ENCODE results near the gene S100PBP. TPM values are rescaled to one million over a fixed set of nuclear protein-coding genes. Genes with fewer than 3 reads are reported as not detected.

S100PBP gene
- total and polyA plus RNA-seq, 9 of the 15 experiments (the other 6 are each of a cell fraction or from before 2014, with no cell fraction given), result 22.9 to 60.2 (median 32.9) TPM

DNA sequence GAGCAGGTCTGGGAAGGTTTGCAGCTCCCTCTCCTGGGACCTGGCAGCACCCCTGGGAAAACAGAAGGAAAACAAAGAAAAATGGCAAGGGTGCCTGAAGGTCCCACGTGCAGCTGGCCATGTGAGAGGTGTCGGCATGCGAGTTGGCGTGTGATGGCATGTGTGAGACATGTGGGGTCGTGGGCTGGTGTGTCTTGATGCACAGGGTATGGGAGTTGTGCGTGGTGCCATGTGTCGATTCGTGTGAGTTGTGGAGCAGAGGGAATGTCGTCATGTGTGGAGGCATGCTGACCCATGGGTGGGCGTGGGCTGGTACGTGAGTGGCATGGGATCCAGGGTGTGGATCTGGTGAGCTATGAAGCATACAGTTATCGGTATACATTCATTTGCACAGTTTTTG is 70.2 kb downstream of the S100PBP start:
- in situ Hi-C loops (cut with MboI), result loop anchor here (25.0 kb wide), 1 partner anchor 725 kb away; no protein-coding TSS in a partner anchor
- no peak overlapping the region for H3K4me3 ChIP-seq
- TF ChIP-seq ETV5 (CRISPR knock-in tag; IDR thresholded peaks at IDR 0.05; ENCODE audit: low read depth) (no peak), MEF2D (tag; conservative IDR thresholded peaks at IDR 0.05; ENCODE audit: low read depth) (no peak), MCM3 (IDR thresholded peaks at IDR 0.05) (no peak)
- TF ChIP-seq, protein P1, sequence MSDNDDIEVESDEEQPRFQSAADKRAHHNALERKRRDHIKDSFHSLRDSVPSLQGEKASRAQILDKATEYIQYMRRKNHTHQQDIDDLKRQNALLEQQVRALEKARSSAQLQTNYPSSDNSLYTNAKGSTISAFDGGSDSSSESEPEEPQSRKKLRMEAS (CRISPR knock-in tag; IDR thresholded peaks at IDR 0.05), result 0 out of 2 replicates have a peak, but pooled peaks have one; percentile 21
- under 1% methylated on average over 12 of the region's 12 CpGs for WGBS (ENCODE audit: insufficient coverage, low coverage, missing lambda C conversion rate)
- no peak overlapping the region for H3K9ac ChIP-seq (ENCODE audit: insufficient read depth in 1 of 2, low read depth in 2 of 2, low read length in 2 of 2)
- H2AFZ ChIP-seq (ENCODE audit: low read depth, low read length), result no peak overlapping the region
- no peaks in the 10 kb centered on the region for H3K9me3 ChIP-seq (replicated peaks; ENCODE audit: control insufficient read depth, insufficient read depth, low read depth, low read length)
- no TSS peak for BruUV-seq (replicated peaks)
- no peak overlapping the region for H3K4me2 ChIP-seq (ENCODE audit: insufficient read depth, low read length)
- FAIRE-seq, result no peak
- H3K36me3 ChIP-seq (ENCODE audit: control insufficient read depth, insufficient read depth, low read length), result no peaks in the 10 kb centered on the region
- peaks cover 37% of the 10 kb centered on the region for H4K20me1 ChIP-seq (replicated peaks; ENCODE audit: control insufficient read depth, insufficient read depth, low read length)
- H3K9me1 ChIP-seq (ENCODE audit: control insufficient read depth, insufficient read depth, low read length), result no peaks in the 10 kb centered on the region
- no peak overlapping the region for H3K27ac ChIP-seq (ENCODE audit: extremely low read depth, low read depth, low read length)
- no peaks in the 10 kb centered on the region for H3K79me2 ChIP-seq (ENCODE audit: control insufficient read depth, insufficient read depth, low read length)
- ChIA-PET POLR2A (no interaction called here), CTCF (ENCODE audit: low intra/inter-chr PET ratio) (interaction anchor here (1.1 to 1.2 kb wide), 2 partner anchors 11 to 487 kb away, joined by 3 to 4 read pairs; no protein-coding TSS in a partner anchor)
- no peak for ATAC-seq
- H3K27me3 ChIP-seq (ENCODE audit: control insufficient read depth in 2 of 2, insufficient read depth in 2 of 2, low read length in 2 of 2), result peaks cover 10 to 60% of the 10 kb centered on the region in 2 experiments; a peak in 4 of 5 replicates
- intact Hi-C loops (cut with micrococcal nuclease), result no loop called here
- DNase-seq (ENCODE audit: extremely low read depth in 1 of 4, low spot score in 3 of 4), result no peak
- H3K4me1 ChIP-seq (replicated peaks in 1 of 2; ENCODE audit: control insufficient read depth in 2 of 2, insufficient read depth in 2 of 2, low read length in 2 of 2), result peaks cover 4 to 26% of the 10 kb centered on the region in 2 experiments; a peak in 4 of 5 replicates

DNA sequence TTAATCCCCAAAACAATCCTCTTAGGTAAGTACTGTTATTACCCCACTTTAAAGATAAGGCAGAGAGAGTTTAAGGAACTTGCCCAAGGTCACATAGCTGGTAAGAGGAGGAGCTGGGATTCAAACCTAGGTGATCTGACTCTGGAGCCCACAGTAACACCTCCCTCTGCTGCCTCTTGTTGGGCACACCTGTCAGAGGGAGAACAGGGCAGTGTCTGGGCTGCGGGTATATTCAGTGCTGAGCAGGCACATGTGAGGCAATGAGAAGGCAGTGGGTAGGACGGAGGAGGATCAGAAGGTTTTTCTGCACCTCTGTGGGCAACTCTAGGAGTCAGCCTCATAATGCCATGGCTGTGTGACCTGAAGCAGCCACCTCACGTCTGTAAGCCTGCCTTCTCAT is 70.7 kb downstream of the S100PBP start:
- intact Hi-C loops (cut with micrococcal nuclease) (no loop called here), in situ Hi-C loops (cut with MboI) (loop anchor here (25.0 kb wide), 1 partner anchor 724 kb away; no protein-coding TSS in a partner anchor)
- Histone ChIP-seq H3K27me3 (ENCODE audit: control insufficient read depth in 2 of 2, insufficient read depth in 2 of 2, low read length in 2 of 2) (peaks cover 12 to 60% of the 10 kb centered on the region in 2 experiments; a peak in 4 of 5 replicates), H3K9me1 (ENCODE audit: control insufficient read depth, insufficient read depth, low read length) (no peaks in the 10 kb centered on the region), H3K4me2 (ENCODE audit: insufficient read depth, low read length) (no peak overlapping the region), H3K9ac (ENCODE audit: insufficient read depth in 1 of 2, low read depth in 2 of 2, low read length in 2 of 2) (no peak overlapping the region), H3K9me3 (replicated peaks; ENCODE audit: control insufficient read depth, insufficient read depth, low read depth, low read length) (no peaks in the 10 kb centered on the region), H2AFZ (ENCODE audit: low read depth, low read length) (no peak overlapping the region), H3K36me3 (ENCODE audit: control insufficient read depth, insufficient read depth, low read length) (no peaks in the 10 kb centered on the region), H3K4me3 (no peak overlapping the region), H3K79me2 (ENCODE audit: control insufficient read depth, insufficient read depth, low read length) (no peaks in the 10 kb centered on the region), H4K20me1 (replicated peaks; ENCODE audit: control insufficient read depth, insufficient read depth, low read length) (peaks cover 38% of the 10 kb centered on the region), H3K4me1 (replicated peaks in 1 of 2; ENCODE audit: control insufficient read depth in 2 of 2, insufficient read depth in 2 of 2, low read length in 2 of 2) (peaks cover 5 to 31% of the 10 kb centered on the region in 2 experiments; a peak in 4 of 5 replicates), H3K27ac (ENCODE audit: extremely low read depth, low read depth, low read length) (no peak overlapping the region)
- no TSS peak for BruUV-seq (replicated peaks)
- FAIRE-seq (no peak), ATAC-seq (no peak), DNase-seq (ENCODE audit: extremely low read depth in 1 of 4, low spot score in 3 of 4) (no peak)
- ChIA-PET POLR2A (no interaction called here), CTCF (ENCODE audit: low intra/inter-chr PET ratio) (no interaction called here)
- 0% methylated on average over 3 of the region's 3 CpGs for WGBS (ENCODE audit: insufficient coverage, low coverage, missing lambda C conversion rate)
- TF ChIP-seq, protein P2, sequence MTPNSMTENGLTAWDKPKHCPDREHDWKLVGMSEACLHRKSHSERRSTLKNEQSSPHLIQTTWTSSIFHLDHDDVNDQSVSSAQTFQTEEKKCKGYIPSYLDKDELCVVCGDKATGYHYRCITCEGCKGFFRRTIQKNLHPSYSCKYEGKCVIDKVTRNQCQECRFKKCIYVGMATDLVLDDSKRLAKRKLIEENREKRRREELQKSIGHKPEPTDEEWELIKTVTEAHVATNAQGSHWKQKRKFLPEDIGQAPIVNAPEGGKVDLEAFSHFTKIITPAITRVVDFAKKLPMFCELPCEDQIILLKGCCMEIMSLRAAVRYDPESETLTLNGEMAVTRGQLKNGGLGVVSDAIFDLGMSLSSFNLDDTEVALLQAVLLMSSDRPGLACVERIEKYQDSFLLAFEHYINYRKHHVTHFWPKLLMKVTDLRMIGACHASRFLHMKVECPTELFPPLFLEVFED (CRISPR knock-in tag; conservative IDR thresholded peaks at IDR 0.05), result no peak
- TF ChIP-seq TBL1XR1 (IDR thresholded peaks at IDR 0.05; ENCODE audit: low read length in 2 of 2) (no peak), PTBP1 (IDR thresholded peaks at IDR 0.05; ENCODE audit: low read depth, low read length) (no peak), RAD51 (IDR thresholded peaks at IDR 0.05; ENCODE audit: borderline replicate concordance, low read depth) (no peak), ESRRB (CRISPR knock-in tag; IDR thresholded peaks at IDR 0.05; ENCODE audit: borderline replicate concordance) (no peak)

Data from K562 (cell line).